B cell (primary cell): Measurements from ENCODE around the gene STMN3.

Experiments used
- CTCF ChIP-seq: fragments of 200-600 bp; IDR thresholded peaks from one replicate; pipeline ENCODE4 v1.8.0; 2022; ENCODE audit warnings: antibody characterized with exemption, mild to moderate bottlenecking
- EZH2 ChIP-seq: IDR thresholded peaks from 2 replicates; pipeline ENCODE4 v1.6.1; 2012; ENCODE audit warnings: borderline replicate concordance, low read depth, mild to moderate bottlenecking, moderate library complexity, low read length; ENCODE audit not compliant: insufficient read depth, poor library complexity, severe bottlenecking

- TF ChIP-seq CTCF (no peak), EZH2 (no peak)
Measured at GRCh38 chr20:63696306-63696627, 43.0 kb upstream of the STMN3 start.
